ENCODE data around the gene TMEM205.

GRCh38 chr19:11299946-11300810 is 45.9 kb downstream of the TMEM205 start:
- TF ChIP-seq CTCF (IDR thresholded peaks at IDR 0.05 in 2 of 3, conservative IDR thresholded peaks at IDR 0.05 in 1 of 3; ENCODE audit: control insufficient read depth in 2 of 3, extremely low read depth in 1 of 3, insufficient read depth in 1 of 3, low read depth in 3 of 3, low read length in 3 of 3) (no peak), NFXL1 (IDR thresholded peaks at IDR 0.05; ENCODE audit: borderline replicate concordance) (no peak)
